ENCODE results near the gene IGFBP4. TPM values are rescaled to one million over a fixed set of nuclear protein-coding genes. Genes with fewer than 3 reads are reported as not detected.

The IGFBP4 gene
- total RNA-seq, 2 donors from 2014 or later: 88.7 to 315 TPM

GRCh38 chr17:40475234-40475908 is 32.1 kb downstream of the IGFBP4 start:
- no peak for TF ChIP-seq POLR2A (IDR thresholded peaks at IDR 0.05)
- TF ChIP-seq CTCF (IDR thresholded peaks at IDR 0.05): no peak
- no peaks in the 10 kb centered on the region for H3K27me3 ChIP-seq
- 79 to 81% methylated on average over 16 to 18 of the region's 18 CpGs for whole genome bisulfite sequencing, 2 donors
- H3K4me3 ChIP-seq: no peak overlapping the region
- no peaks in the 10 kb centered on the region for H3K9me3 ChIP-seq
- H3K27ac ChIP-seq: no peak overlapping the region
- intact Hi-C loops (cut with DNase I): no loop called here
- H3K36me3 ChIP-seq (replicated peaks in 1 of 2; ENCODE audit: insufficient read depth in 1 of 2, low read depth in 2 of 2): no peaks in the 10 kb centered on the region
- ATAC-seq (no peak), DNase-seq (no peak)
- H3K4me1 ChIP-seq: no peaks in the 10 kb centered on the region

- 50 to 88% methylated on average over 1 of the region's 1 CpG for WGBS, 2 donors
- H3K36me3 ChIP-seq (replicated peaks in 1 of 2; ENCODE audit: insufficient read depth in 1 of 2, low read depth in 2 of 2): no peaks in the 10 kb centered on the region
- no peaks in the 10 kb centered on the region for H3K27me3 ChIP-seq
- no peaks in the 10 kb centered on the region for H3K4me1 ChIP-seq
- DNase-seq: no peak
- H3K4me3 ChIP-seq: no peak overlapping the region
- no peak for TF ChIP-seq CTCF (IDR thresholded peaks at IDR 0.05)
- no peak for TF ChIP-seq POLR2A (IDR thresholded peaks at IDR 0.05)
- ATAC-seq: no peak
- no peaks in the 10 kb centered on the region for H3K9me3 ChIP-seq
- no peak overlapping the region for H3K27ac ChIP-seq
- intact Hi-C loops (cut with DNase I): no loop called here
Measured at GRCh38 chr17:40477796-40478195, 34.5 kb downstream of the IGFBP4 start.

GRCh38 chr17:40478486-40478885 is 35.2 kb downstream of the IGFBP4 start:
- intact Hi-C loops (cut with DNase I): no loop called here
- no peak for DNase-seq

GRCh38 chr17:40479754-40480480 is 36.7 kb downstream of the IGFBP4 start:
- no peaks in the 10 kb centered on the region for H3K9me3 ChIP-seq
- no peaks in the 10 kb centered on the region for H3K36me3 ChIP-seq (replicated peaks in 1 of 2; ENCODE audit: insufficient read depth in 1 of 2, low read depth in 2 of 2)
- no peaks in the 10 kb centered on the region for H3K27me3 ChIP-seq
- intact Hi-C loops (cut with DNase I): no loop called here
- no peak overlapping the region for H3K4me3 ChIP-seq
- TF ChIP-seq CTCF (IDR thresholded peaks at IDR 0.05) (no peak), POLR2A (IDR thresholded peaks at IDR 0.05) (no peak)
- H3K4me1 ChIP-seq: no peaks in the 10 kb centered on the region
- DNase-seq: no peak
- 39 to 57% methylated on average over 2 to 9 of the region's 9 CpGs for WGBS, 2 donors
- no peak overlapping the region for H3K27ac ChIP-seq
- no peak for ATAC-seq

More at GRCh38 chr17:40478486-40478885, 35.2 kb downstream of the IGFBP4 start:
- Histone ChIP-seq H3K27ac (no peak overlapping the region), H3K36me3 (replicated peaks in 1 of 2; ENCODE audit: insufficient read depth in 1 of 2, low read depth in 2 of 2) (no peaks in the 10 kb centered on the region), H3K4me1 (no peaks in the 10 kb centered on the region), H3K9me3 (no peaks in the 10 kb centered on the region), H3K27me3 (no peaks in the 10 kb centered on the region), H3K4me3 (no peak overlapping the region)
- 76 to 87% methylated on average over 13 of the region's 13 CpGs for WGBS, 2 donors
- TF ChIP-seq POLR2A (IDR thresholded peaks at IDR 0.05): no peak
- no peak for TF ChIP-seq CTCF (IDR thresholded peaks at IDR 0.05)
- no peak for ATAC-seq

Data from body of pancreas (tissue), 4 donors.